Renal pelvis (tissue), 4 donors: ENCODE results near the gene ASB2. TPM values are rescaled to one million over a fixed set of nuclear protein-coding genes. Genes with fewer than 3 reads are reported as not detected.
A peak's percentile ranks its signal among the peaks of the same experiment; 100 is the strongest.

ENCODE experiments used
- DNase-seq: peaks from one replicate; pipeline ENCODE4 v3.0.0-alpha.2; 2013
- polyA plus RNA-seq, 3 donors: library from polyadenylated mRNA; unstranded; fragments of 120-200 nt; gene quantifications; one replicate each; pipeline ENCODE4 v1.2.1, GENCODE V29; 2013; ENCODE audit not compliant: insufficient read length in 3 of 3

Gene ASB2
- polyA plus RNA-seq, 3 donors, result 0.29 to 0.51 (median 0.37) TPM

DNA sequence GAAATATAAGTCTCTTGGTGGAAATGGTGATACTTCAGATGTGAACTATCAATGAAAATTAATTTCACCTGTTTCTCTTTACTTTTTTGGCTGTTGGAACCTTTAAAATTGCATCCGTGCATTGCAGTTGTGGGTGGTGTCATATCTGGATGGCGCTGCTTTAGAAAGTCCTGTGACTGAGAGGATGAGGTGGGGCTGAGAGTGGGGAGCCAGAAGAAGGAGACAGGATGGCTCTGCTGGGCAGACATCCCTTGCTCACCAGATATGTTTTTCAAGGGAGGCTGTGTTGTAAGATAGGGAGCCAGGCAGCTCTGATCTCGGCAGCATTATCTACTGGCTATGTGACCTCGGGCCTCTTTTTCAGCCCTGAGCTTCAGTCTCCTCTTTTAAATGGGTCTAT lies 12.7 kb downstream of the ASB2 start:
- DNase-seq, result no peak

DNA sequence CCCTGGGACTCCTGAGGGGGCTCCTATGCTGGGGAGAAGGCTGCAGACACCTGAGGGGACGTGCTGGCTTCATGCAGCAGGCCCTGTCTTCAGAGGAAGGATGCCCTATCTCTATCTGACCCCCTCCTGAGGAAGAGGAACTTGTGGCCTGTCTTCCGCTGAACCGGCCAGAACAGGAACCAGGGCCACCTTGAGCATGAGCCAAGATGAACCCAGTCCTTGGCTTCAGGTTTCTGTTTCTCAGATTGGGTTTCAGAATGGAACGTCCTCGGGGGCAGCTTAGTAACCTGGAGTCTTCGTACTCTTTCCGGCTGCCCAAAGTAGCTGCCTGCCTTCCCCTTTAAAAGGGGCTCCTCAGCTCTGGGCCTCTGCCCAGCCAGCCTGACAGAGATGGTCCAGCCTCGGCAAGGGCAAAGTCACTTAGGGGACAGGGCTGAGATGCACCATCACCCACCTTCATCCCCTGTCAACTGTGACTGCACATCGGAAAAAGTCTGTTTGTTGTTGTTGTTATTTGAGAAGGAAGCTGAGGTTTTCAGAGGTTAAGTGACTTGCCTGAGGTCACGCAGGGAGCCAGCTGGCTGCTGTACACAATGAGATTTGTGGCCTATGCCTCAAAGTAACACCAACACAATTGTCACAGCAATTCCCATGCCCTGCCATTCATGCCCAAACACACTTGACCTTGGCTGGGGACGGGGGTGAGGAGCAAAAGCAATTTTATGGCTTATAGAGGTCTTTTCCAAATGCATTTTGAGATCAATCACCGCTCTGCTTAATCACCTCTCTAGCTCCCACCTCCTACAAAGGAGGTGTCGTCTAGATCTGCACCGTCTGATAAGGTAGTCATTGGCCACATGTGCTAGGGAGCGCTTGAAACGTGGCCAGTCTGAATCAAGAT lies 13.4 kb downstream of the ASB2 start:
- peak; percentile 27 for DNase-seq

DNA sequence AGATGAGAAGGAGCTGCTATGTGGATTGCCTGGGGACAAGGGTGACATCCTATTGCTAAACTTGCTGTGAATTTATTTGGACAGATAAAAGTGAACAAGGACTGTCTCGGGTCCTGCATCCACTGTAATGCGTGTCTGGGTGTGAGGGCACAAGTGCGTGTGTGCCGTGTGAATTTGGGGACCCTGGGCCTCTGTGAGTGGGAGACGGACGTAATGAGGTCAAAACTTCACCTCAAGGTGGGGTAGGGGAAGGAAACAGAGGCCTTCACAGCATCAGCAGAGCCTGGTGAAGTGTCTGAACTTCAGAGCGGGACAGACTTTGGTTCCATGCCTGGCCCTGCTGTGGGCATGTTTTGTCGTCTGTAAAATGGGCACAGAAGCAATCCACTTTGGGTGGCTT lies 14.8 kb downstream of the ASB2 start:
- no peak for DNase-seq

DNA sequence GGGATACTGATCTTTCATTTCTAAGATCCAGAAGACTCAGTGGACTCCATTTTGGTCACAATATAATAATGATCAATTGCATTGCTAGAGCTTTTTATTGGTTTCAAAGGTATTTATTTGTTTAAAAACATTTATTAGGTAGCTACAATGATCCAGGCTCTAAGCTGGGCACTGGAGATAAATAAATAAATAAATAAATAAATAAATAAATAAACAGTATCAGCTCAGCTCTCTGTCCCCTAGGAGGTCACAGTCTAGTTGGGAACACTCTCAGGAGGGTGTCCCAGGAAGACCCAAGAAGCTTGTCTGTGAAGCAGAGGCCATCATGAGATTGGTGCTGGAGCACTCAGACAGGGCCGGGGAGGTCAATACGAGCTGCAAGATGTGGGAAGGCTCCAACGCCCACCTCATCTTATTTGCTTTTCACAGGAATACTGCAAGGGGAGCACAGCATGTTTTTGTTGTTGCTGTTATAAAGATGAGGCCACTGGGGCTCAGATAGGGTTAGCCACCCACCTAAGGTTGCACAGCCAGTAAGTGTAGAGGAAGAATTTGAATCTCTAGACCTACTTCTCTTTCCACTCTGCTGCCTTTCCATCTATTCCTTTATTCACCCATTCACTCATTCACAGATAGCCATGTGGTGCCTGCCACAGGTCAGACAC lies 15.5 kb downstream of the ASB2 start:
- DNase-seq, result no peak

DNA sequence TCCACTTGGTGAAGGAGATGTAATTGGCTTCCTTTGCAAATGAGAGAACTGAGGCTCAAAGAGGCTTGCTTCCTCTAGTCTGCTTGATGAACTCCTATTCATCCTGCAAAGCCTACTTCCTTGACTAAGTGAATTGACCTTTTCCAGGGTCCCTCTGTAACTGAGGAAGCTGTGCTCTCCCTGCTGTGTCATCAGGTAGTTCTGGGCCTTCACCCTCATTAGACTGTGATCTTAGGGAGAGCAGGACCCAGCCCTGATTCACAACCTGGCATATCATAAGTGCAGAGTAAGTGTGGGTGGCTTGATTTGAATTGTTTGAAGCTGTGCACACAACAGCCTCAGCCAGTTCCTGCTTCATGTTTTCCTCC lies 16.3 kb downstream of the ASB2 start:
- DNase-seq, result no peak

DNA sequence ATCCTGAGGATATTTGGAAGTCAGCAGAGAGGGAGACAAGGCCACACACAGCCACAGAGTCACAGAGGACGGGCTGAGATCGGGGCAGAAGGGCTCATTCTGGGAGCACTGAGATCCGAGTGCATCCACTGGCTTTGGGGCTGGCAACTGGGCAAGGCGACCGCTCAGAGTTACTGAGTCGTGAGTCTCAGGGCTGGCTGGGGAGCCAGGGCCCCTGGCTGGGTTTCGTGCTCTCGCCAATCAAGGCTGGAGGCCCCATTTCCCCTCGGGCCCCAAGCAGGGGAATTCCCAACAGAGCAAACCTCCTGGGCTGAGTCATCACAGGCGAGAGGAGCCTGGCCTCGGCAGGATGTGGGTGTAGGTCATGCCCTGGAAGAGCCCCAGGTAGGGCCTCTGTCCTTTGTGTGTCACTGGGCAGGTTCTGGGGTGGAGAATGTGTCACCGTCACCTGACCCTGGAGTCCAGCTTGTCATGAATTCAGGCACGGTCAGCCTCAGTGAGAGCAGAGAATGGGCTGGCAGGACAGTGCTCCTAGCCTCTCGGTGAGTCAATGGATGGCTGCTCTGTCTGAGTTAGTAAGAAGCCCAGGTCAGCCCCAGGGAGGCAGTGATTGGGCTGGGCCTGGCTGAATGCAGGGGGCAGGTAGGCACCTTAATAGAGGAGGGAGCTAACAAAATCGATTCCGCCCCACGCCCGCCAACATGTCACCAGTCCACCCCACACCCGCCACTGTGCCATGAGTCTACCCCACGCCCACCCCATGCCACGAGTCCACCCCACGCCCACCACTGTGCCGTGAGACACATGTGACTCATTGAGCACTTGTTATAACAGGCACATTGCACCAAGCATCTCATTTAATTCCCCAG lies 16.9 kb downstream of the ASB2 start:
- no peak for DNase-seq

DNA sequence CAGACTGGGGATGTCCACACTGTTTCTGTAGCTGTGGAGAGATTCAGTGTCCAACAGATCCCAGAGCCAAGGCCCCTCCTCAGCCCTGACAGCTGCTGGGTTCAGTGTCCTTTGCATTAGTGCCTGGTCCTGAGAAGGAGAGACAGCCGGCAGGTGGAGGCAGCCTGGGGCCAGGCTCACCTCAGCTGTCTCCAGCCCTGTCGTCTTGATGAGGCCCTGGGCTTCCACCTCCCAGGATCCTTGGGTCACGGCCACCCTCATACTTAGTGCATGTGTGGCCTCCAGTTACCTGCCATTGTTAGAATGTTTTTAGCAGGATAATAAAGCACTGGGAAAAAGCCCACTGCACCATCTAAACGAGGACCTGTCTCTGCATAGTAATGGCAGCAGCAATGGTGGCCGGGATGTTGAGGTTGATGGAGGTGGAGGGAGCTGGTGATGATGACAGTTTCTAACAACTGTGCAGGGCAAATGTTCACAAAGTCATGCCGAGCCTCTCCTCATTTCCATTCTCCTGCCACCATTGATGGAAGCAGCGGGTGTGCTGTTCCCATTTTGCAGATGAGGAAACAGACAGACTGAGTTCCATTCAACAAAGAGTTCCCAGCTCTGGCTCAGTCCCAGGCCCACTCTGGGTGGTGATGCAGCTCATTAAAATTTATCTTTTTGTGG lies 17.7 kb downstream of the ASB2 start:
- no peak for DNase-seq

DNA sequence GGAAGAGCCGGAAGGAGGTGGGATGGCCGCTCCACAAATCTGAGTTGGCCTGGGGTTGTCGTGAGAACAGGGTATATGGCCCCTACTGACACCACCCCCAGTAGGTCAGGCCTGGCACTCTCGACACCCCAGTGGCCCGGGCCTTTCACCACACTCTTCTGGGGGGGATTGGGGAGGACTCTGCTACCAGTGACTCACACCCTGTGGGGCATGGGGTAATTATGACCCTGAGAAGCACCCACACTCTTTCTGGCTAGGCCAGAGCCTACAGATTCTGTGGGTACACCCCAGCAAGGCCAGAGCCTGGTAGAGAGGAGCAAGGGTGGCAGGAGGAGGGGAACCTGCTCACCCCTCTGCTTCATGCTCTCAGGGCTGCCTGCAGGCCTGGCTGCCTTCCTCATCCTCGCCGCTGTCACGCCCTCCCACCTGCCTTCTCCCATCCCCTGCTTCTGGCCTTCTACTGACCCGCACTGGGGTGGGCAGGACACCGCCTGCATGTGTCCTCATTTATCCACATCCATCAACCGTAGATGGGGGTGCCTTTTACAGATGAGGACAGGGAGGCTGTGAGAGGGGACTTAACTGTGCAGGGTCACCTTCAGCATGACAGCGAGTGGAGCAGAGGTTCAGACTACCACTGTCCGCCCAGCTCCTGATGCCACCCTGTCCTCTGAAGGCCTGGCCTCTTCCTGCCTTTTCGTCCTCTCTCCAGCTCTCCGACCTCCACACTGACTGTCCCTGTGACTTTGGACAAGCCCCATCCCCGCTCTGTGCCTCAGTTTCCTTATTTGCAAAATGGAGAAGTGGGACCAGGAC lies 18.4 kb downstream of the ASB2 start:
- no peak for DNase-seq

DNA sequence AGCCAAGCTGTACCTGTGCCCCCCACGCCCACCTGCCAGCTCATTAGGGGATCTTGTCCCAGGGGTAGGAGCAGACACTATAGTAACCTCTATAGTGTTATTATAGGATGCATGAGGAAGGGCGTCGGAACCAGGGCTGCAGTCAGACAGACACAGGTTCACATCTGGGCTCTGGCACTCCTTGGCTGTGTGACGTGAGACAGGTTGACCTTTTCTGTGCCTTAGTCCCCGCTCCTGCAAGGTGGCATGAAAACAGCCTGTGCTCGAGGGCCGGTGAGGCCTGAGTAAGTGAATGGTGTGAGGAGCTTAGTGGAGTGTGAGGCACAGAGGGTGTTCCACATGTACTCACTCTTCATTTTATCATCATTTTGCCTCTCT lies 19.0 kb downstream of the ASB2 start:
- no peak for DNase-seq

DNA sequence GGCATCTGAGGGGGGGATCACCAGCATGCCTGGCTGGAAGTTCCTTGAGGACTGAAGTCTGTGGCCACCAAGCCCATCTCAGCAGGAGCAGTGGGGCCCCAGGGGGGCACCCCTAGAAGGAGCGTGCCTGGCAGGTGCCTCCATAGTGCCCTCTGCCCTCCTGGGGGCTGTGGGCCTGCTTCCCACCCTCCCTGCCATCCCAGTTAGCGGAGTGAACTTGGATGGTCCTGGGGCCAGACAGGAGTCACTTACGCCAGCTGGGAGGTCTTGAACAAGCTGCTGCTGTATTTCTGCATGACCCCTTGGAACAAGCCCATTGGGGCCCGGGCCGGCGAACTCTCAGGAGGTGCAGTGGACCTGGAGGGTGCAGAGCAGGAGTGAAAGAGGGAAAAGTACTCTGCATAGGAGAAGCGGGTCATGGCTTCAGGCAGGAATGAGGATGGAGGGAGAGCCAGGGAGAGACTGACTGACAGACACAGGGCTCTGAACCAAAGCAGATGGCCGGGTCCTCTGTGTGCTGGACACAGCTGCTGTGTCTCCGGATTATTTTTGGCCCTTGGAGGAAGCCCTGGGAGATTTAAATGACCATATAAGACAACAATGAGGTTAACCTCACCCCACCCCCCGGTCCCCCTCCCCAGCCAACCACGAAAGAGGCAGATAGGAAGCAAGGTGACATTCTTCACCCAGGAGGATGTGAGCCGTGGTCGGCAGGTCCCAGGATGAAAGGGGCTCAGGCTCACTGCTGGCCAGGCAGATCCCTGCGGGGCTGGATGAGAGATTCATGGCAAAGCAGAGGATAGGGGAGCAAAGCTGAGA lies 19.6 kb downstream of the ASB2 start:
- no peak for DNase-seq

DNA sequence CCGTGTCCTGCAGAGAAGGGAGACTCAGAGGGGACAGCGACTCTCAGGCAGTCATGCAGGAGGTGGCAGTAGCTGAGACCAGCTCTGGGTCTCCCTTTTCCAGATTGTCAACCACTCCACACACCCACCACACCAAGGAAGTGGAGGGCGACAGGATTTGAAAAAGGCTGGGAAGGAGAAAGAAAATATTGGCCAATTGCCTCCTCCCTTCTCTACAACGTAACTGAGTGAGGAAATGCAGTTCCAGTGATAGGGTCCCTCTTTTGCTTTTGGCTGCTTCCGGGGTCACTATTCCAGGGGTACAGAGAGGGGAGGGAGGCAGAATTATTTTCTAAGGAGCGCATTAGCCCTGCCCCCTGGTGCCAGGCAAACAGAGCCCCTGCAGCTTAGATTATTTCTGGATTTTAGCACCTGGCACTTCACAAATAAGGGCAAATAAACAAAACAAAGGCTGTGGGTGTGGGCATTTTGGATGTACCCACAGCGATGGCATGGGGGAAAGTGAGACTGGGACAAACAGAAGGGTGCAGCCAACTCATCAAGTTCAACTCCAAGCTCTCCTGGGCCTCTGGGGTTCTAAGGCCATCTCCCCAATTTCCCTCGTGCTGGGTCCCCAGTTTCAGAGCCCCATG lies 20.4 kb downstream of the ASB2 start:
- DNase-seq, result no peak

DNA sequence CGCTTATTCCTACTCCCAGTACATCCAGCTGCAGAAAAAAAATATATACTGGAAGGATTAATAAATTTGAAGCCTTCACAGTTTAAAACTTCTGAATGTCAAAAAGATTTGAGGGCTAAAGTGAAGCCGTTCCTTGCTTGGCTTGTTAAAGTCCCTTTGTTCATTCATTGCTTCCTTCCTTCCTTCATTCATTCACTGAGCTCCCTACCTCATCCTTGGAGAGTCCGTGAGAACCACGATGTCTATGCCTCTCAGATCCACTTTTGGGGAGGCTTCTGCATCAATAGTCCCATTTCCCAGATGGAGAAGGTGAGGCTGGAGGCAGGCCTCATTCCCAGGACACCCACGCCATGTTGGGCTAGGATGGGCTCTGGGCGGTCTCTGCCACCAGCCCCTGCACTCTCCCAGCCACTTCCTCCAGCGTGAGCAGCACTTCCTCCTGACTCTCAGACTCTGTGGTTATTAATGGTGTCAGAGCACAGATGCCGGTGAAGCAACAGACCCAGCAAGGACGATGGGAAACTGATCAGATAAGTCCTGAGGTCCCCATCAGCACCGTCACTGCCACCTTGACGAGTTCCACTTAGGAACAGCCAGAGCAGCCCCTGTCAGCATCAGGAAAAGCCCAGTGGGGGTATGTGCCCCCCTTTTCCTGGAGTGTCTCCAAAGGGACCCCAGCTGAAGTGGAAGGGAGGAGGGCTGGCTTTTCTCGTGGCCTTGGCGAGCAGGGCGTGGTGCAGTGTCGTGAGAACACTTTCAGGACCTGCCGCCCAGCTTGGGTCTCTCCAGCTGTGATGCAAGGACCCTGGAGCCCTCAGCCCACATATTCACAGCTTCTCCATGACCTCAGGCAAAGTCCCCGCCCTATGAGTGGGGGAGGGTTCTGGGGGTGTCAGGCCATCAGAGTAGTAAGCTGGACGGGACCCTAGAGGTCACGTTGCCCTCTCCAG lies 21.2 kb downstream of the ASB2 start:
- DNase-seq, result no peak

DNA sequence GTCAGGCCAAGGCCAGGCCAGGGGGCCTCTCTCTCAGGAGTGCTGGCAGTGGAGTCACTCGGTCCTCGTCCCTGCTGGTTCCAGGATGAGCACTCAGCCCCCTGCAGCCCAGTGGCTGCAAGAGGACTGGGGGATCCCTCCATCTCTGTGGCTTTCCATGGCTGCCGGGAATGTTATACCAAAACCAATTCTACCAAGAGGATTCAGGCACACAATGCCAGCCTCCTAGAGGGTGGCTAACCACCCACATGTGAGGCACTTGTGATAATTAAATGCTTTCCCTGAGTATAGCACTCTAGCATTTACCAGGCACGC lies 21.9 kb downstream of the ASB2 start:
- DNase-seq, result no peak

DNA sequence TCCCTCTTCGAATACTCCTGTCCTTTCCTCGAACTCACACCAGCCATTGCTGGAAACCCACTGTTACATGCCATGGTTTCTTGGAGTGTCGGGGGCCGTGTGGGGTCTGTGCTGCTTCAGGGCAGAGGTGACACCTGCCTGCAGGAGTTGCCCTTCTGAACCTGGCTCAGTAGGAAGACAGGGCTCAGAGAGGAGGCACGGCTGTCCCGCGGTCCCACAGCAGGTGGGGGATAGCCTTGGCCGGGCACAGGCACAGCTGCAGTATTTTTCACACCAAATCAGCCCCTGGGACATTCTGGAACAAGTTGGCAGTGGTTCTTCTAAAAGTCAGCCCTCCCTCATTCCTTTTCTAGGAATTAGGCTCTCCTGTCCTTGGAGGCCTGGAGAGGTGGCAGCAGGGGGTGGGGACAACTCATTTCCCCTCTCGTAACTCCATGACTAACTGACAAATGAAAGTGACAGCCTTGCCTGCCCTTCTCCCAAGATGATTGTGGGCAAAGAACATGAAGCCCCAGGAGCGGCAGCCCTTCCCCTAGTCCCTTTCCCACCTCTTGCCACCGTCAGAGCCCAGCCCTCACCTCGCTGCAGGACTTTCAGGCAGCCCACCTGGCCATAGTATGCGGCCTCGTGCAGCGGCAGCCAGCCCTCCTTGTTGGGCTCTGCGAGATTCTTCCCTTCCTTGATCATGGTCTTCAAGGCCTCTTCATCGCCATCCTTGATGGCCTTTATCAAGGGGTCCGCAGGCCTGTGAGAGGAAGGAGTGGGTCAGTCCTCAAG lies 22.4 kb downstream of the ASB2 start:
- no peak for DNase-seq

DNA sequence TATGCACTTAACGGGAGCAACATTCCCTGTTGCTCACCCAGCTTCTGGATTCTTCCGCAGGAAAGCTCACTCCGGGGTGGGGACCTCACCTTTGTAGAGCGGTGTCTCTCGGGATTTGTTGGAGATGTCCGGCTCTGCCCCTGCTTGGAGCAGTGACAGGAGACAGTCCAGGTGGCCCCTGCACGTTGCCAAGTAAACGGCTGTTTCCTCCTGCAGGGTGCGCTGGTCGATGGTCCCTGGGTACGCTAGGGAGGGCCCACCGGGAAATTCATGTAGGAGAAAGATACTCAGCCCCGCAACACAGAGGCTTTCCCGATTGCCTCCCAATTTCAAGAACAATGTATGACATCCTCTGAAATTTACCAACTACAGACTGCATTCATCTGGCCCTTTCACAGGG lies 23.1 kb downstream of the ASB2 start:
- no peak for DNase-seq

DNA sequence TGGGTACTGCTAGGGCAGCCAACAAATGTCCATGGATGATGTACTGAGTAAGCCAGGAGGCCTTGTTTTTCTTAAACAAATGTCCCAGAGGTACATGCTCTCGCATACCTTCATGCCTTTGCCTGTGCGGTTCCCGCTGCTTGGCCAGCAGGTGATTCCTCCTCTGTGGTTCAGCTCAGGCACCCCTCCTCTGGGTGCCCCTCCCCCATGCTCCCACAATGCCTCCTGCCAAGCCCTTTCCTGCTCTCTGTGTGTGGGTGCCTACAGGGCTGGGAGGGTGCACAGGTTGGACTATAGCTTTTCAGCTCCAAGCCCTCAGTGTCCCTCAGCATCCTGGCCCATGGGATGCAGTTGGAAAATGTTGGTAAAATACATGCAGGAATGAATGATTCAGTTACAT lies 23.5 kb downstream of the ASB2 start:
- no peak for DNase-seq

DNA sequence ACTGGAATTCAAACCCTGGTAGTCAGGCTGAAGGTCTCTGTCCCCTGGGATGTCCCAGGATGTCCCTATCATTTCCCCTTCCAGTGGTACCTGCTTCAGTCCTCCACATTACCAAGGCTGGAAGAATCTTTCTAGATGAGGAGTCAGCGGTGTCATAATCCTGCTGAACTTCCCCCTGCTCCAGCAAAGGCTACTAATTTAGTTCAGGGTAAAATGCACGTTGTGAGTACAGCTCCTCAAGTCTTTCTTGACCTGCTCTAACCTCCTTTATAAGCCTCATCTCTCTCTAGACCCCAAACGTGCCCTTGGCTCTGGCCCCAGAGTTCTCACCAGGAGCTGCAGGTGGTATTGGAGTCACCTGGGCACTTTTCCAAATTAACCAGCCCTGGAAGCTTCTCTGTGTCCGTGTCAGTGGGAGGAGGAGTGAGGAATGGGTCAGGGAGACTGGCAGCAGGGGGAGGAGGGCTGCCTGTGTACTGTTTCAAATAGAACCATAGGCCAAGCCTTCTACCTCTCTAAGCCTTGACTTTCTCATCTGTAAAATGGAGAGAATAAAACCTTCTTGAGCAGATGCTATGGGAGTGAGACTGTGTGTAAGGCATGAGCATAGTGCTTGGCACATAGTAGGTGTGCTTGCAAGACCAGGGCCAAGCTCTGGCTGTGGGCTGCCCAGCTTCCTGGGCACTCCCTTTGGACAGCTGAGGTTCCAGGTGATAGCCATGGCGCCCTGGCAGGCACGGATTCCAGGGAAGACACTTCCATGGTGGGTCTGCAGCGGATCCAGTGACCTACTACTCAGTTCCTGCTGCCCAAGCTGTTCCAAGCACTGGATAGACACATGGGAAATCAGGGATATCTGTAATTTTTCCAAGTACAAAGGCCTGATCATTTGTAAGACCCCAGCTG lies 24.5 kb downstream of the ASB2 start:
- DNase-seq, result no peak
